ENCODE data around the gene FASTKD3. TPM values are rescaled to one million over a fixed set of nuclear protein-coding genes. Genes with fewer than 3 reads are reported as not detected.

The FASTKD3 gene
- total and polyA plus RNA-seq, 4 donors: 6.3 to 11.3 (median 9.5) TPM

DNA sequence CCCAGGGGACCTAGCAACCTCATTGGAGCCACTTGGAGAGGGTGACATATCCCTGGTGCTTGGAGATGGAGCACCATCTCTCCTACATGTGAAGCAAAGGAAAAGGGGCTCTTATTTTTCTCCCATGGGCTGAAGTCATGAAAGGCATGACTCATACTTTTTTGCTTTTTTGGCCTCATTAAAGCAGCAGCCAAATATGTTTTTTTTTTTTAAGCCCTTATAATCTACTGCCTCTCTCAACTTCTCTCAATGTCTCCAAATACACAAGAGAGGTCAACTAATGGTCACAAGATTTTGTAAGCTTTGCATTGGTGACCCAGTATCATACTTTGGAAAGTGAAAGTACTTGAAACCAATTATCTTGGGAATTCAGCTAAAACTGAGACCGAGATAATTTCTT lies 16.3 kb downstream of the FASTKD3 start:
- Histone ChIP-seq H3K9me3 (ENCODE audit: control insufficient read depth in 4 of 4, low read length in 3 of 4) (no peaks in the 10 kb centered on the region), H3K36me3 (ENCODE audit: control insufficient read depth in 4 of 4, insufficient read depth in 3 of 4, low read depth in 1 of 4, low read length in 3 of 4) (no peaks in the 10 kb centered on the region), H3K27me3 (ENCODE audit: control insufficient read depth in 4 of 4, insufficient read depth in 4 of 4, low read length in 3 of 4) (no peaks in the 10 kb centered on the region), H3K27ac (ENCODE audit: low read depth in 1 of 2, low read length in 2 of 2) (peak overlapping the region; percentile 62 to 69), H3K9ac (ENCODE audit: low read depth in 1 of 2, low read length in 2 of 2) (no peak overlapping the region), H3K4me3 (ENCODE audit: low read depth in 1 of 3, low read length in 3 of 3) (no peak overlapping the region), H3K4me1 (ENCODE audit: control insufficient read depth in 4 of 4, insufficient read depth in 4 of 4, low read length in 3 of 4) (peaks cover 4 to 21% (median 16%) of the 10 kb centered on the region in 4 donors)
- 68% methylated on average over 1 of the region's 1 CpG for WGBS
- DNase-seq (ENCODE audit: low spot score): no peak
- TF ChIP-seq RXRA (IDR thresholded peaks at IDR 0.05) (peak in 1 of 2 donors; percentile 13), NR2F2 (IDR thresholded peaks at IDR 0.05) (peak; percentile 30), RAD21 (IDR thresholded peaks at IDR 0.05) (no peak), JUND (IDR thresholded peaks at IDR 0.05) (peak in 1 of 2 donors; percentile 53)

DNA sequence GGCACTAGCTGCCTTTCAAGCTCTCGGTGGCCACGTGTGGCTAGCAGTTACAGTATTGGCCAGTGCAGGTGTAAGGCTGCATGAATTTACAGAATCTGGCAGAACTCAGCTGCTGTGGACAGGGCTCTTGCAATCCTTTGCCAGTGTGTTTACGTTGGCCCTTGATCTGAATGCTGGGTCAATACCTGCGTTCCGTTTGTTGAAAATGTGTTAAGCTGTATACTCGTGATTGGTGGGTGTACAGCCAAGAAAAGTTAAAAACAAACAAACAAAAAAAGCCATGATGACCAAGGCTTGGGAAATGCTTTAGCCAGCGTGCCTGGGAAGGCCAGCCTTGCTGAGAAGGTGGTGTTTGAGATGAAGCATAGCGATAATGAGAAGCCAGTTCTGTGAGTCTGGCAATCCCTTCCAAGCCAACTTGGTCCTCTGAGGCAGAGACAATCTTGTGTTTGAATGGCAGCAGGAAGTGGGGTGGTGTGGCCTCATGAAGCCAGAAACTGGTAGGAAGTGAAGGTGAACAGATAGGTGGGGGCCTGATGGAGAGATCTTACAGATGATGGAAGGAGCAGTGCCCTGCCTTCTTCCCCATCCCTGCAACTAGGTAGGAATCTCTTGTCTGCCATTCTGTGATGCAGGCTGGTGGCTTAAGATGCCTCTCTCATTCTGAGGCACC lies 17.1 kb downstream of the FASTKD3 start:
- no peaks in the 10 kb centered on the region for H3K27me3 ChIP-seq (ENCODE audit: control insufficient read depth in 4 of 4, insufficient read depth in 4 of 4, low read length in 3 of 4)
- peaks cover 4 to 21% (median 16%) of the 10 kb centered on the region in 4 donors for H3K4me1 ChIP-seq (ENCODE audit: control insufficient read depth in 4 of 4, insufficient read depth in 4 of 4, low read length in 3 of 4)
- H3K9ac ChIP-seq (ENCODE audit: low read depth in 1 of 2, low read length in 2 of 2): no peak overlapping the region
- peak overlapping the region in 1 of 3 donors; percentile 26 for H3K4me3 ChIP-seq (ENCODE audit: low read depth in 1 of 3, low read length in 3 of 3)
- DNase-seq (ENCODE audit: low spot score): no peak
- peak overlapping the region; percentile 62 to 69 for H3K27ac ChIP-seq (ENCODE audit: low read depth in 1 of 2, low read length in 2 of 2)
- H3K9me3 ChIP-seq (ENCODE audit: control insufficient read depth in 4 of 4, low read length in 3 of 4): no peaks in the 10 kb centered on the region
- 31% methylated on average over 8 of the region's 8 CpGs for WGBS
- TF ChIP-seq HNF4G (IDR thresholded peaks at IDR 0.05) (no peak), RAD21 (IDR thresholded peaks at IDR 0.05) (peak; percentile 15 to 25), RXRA (IDR thresholded peaks at IDR 0.05) (peak; percentile 64 to 88), JUND (IDR thresholded peaks at IDR 0.05) (peak; percentile 66 to 82), HNF4A (conservative IDR thresholded peaks at IDR 0.05) (peak; percentile 59 to 81), TAF1 (conservative IDR thresholded peaks at IDR 0.05) (no peak), GABPA (IDR thresholded peaks at IDR 0.05 in 1 of 2, conservative IDR thresholded peaks at IDR 0.05 in 1 of 2) (peak in 1 of 2 donors; percentile 32), EGR1 (IDR thresholded peaks at IDR 0.05; ENCODE audit: low read depth in 2 of 2) (peak in 1 of 2 donors; percentile 44), SP1 (IDR thresholded peaks at IDR 0.05) (peak; percentile 83), FOXA1 (IDR thresholded peaks at IDR 0.05) (peak; percentile 99), YY1 (IDR thresholded peaks at IDR 0.05) (peak; percentile 76), FOXA2 (IDR thresholded peaks at IDR 0.05) (peak; percentile 99), NR2F2 (IDR thresholded peaks at IDR 0.05) (no peak)
- TF ChIP-seq, protein P1, sequence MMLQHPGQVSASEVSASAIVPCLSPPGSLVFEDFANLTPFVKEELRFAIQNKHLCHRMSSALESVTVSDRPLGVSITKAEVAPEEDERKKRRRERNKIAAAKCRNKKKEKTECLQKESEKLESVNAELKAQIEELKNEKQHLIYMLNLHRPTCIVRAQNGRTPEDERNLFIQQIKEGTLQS (IDR thresholded peaks at IDR 0.05): no peak
- TF ChIP-seq, protein P2, sequence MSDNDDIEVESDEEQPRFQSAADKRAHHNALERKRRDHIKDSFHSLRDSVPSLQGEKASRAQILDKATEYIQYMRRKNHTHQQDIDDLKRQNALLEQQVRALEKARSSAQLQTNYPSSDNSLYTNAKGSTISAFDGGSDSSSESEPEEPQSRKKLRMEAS (IDR thresholded peaks at IDR 0.05): peak; percentile 96
- TF ChIP-seq, protein P3, sequence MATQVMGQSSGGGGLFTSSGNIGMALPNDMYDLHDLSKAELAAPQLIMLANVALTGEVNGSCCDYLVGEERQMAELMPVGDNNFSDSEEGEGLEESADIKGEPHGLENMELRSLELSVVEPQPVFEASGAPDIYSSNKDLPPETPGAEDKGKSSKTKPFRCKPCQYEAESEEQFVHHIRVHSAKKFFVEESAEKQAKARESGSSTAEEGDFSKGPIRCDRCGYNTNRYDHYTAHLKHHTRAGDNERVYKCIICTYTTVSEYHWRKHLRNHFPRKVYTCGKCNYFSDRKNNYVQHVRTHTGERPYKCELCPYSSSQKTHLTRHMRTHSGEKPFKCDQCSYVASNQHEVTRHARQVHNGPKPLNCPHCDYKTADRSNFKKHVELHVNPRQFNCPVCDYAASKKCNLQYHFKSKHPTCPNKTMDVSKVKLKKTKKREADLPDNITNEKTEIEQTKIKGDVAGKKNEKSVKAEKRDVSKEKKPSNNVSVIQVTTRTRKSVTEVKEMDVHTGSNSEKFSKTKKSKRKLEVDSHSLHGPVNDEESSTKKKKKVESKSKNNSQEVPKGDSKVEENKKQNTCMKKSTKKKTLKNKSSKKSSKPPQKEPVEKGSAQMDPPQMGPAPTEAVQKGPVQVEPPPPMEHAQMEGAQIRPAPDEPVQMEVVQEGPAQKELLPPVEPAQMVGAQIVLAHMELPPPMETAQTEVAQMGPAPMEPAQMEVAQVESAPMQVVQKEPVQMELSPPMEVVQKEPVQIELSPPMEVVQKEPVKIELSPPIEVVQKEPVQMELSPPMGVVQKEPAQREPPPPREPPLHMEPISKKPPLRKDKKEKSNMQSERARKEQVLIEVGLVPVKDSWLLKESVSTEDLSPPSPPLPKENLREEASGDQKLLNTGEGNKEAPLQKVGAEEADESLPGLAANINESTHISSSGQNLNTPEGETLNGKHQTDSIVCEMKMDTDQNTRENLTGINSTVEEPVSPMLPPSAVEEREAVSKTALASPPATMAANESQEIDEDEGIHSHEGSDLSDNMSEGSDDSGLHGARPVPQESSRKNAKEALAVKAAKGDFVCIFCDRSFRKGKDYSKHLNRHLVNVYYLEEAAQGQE (IDR thresholded peaks at IDR 0.05): peak; percentile 95
- TF ChIP-seq, protein P4, sequence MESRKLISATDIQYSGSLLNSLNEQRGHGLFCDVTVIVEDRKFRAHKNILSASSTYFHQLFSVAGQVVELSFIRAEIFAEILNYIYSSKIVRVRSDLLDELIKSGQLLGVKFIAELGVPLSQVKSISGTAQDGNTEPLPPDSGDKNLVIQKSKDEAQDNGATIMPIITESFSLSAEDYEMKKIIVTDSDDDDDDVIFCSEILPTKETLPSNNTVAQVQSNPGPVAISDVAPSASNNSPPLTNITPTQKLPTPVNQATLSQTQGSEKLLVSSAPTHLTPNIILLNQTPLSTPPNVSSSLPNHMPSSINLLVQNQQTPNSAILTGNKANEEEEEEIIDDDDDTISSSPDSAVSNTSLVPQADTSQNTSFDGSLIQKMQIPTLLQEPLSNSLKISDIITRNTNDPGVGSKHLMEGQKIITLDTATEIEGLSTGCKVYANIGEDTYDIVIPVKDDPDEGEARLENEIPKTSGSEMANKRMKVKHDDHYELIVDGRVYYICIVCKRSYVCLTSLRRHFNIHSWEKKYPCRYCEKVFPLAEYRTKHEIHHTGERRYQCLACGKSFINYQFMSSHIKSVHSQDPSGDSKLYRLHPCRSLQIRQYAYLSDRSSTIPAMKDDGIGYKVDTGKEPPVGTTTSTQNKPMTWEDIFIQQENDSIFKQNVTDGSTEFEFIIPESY (IDR thresholded peaks at IDR 0.05): peak; percentile 85
- TF ChIP-seq, protein P5, sequence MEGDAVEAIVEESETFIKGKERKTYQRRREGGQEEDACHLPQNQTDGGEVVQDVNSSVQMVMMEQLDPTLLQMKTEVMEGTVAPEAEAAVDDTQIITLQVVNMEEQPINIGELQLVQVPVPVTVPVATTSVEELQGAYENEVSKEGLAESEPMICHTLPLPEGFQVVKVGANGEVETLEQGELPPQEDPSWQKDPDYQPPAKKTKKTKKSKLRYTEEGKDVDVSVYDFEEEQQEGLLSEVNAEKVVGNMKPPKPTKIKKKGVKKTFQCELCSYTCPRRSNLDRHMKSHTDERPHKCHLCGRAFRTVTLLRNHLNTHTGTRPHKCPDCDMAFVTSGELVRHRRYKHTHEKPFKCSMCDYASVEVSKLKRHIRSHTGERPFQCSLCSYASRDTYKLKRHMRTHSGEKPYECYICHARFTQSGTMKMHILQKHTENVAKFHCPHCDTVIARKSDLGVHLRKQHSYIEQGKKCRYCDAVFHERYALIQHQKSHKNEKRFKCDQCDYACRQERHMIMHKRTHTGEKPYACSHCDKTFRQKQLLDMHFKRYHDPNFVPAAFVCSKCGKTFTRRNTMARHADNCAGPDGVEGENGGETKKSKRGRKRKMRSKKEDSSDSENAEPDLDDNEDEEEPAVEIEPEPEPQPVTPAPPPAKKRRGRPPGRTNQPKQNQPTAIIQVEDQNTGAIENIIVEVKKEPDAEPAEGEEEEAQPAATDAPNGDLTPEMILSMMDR (IDR thresholded peaks at IDR 0.05; ENCODE audit: low read depth, low read length, missing input control): no peak
- H3K36me3 ChIP-seq (ENCODE audit: control insufficient read depth in 4 of 4, insufficient read depth in 3 of 4, low read depth in 1 of 4, low read length in 3 of 4): no peaks in the 10 kb centered on the region
